ENCODE results near the gene CCDC51.

The CCDC51 gene

GRCh38 chr3:48475188-48475587 lies 35.3 kb upstream of the CCDC51 start:
- TF ChIP-seq ZFX (IDR thresholded peaks at IDR 0.05; ENCODE audit: borderline replicate concordance) (no peak), CTCF (IDR thresholded peaks at IDR 0.05) (no peak)
- no peak overlapping the region for H3K27ac ChIP-seq

GRCh38 chr3:48474619-48475018 lies 34.7 kb upstream of the CCDC51 start:
- no peak for TF ChIP-seq CTCF (IDR thresholded peaks at IDR 0.05)
- no peak for TF ChIP-seq ZFX (IDR thresholded peaks at IDR 0.05; ENCODE audit: borderline replicate concordance)
- no peak overlapping the region for H3K27ac ChIP-seq

GRCh38 chr3:48474031-48474430 lies 34.1 kb upstream of the CCDC51 start:
- peak overlapping the region; percentile 89 for H3K27ac ChIP-seq

GRCh38 chr3:48473617-48473952 lies 33.7 kb upstream of the CCDC51 start:
- no peak for TF ChIP-seq CTCF (IDR thresholded peaks at IDR 0.05)
- TF ChIP-seq ZFX (IDR thresholded peaks at IDR 0.05; ENCODE audit: borderline replicate concordance): no peak
- peak overlapping the region; percentile 89 for H3K27ac ChIP-seq

GRCh38 chr3:48472923-48473616 lies 33.2 kb upstream of the CCDC51 start:
- H3K27ac ChIP-seq: peak overlapping the region; percentile 89
- TF ChIP-seq ZFX (IDR thresholded peaks at IDR 0.05; ENCODE audit: borderline replicate concordance): no peak
- TF ChIP-seq CTCF (IDR thresholded peaks at IDR 0.05): peak; percentile 44

- TF ChIP-seq CTCF (IDR thresholded peaks at IDR 0.05) (no peak), ZFX (IDR thresholded peaks at IDR 0.05; ENCODE audit: borderline replicate concordance) (no peak)
- peak overlapping the region; percentile 89 for H3K27ac ChIP-seq
These were observed 32.7 kb upstream of the CCDC51 start for GRCh38 chr3:48472673-48472922.

GRCh38 chr3:48470286-48470685 lies 30.4 kb upstream of the CCDC51 start:
- peak overlapping the region; percentile 42 for H3K27ac ChIP-seq
- no peak for TF ChIP-seq CTCF (IDR thresholded peaks at IDR 0.05)
- TF ChIP-seq ZFX (IDR thresholded peaks at IDR 0.05; ENCODE audit: borderline replicate concordance): no peak

Data from 22Rv1 (cell line).